Body of pancreas (tissue), 4 donors: Measurements from ENCODE around the gene ASTN2.

Source experiments
- CTCF ChIP-seq, 7 experiments: fragments of 450-650 bp in 4 of 7; fragments of 200-600 bp in 3 of 7; sonication (generic) in 3 of 7; IDR thresholded peaks; one replicate each; pipeline ENCODE4 v1.5.1; 2016 to 2019; ENCODE audit warnings: antibody characterized with exemption in 7 of 7
- POLR2A ChIP-seq, 3 donors: fragments of 450-650 bp; IDR thresholded peaks; one replicate each; pipeline ENCODE4 v1.6.1; 2016; ENCODE audit warnings: antibody characterized with exemption in 3 of 3, mild to moderate bottlenecking in 2 of 3

DNA sequence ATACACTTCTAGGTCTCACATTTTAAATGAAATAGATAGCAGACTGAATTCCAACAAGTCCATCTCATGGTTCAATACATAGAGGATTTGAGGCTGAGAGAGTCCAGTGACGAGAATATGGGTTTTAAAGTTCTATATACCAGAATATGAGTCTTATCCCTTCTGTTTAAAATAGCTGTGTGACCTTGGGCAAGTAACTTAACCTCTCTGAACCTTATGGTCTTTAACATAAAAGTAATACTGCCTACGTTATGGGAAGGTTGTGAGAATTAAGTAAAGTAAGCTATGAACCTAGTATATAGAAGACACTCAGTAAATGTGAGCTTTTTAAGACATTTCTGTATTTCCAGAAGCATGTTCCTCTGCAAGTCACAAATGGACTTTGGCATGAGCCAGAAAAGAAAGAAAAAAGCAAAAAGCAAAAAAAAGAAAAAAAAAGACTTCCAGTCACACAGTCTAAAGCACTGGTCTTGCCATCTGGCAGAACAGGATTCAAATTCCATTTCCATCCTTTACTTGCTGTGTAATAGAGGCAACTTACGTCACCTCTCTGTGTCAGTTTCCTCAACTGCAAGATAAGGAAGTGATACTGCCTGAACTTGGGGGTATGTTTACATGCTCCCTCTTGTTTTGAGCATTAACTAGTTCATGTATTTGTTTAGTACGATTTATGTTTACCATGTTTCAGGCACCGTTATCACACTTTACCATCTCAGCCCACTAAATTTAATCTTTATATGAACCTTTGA lies 479.5 kb downstream of the ASTN2 start:
- TF ChIP-seq CTCF (IDR thresholded peaks at IDR 0.05) (no peak), POLR2A (IDR thresholded peaks at IDR 0.05) (no peak)
